Right lung (tissue), 5 donors: Measurements from ENCODE around the gene GFER. TPM values are rescaled to one million over a fixed set of nuclear protein-coding genes. Genes with fewer than 3 reads are reported as not detected.

Experiments
- DNase-seq, 2 donors: peaks; one replicate each; pipeline ENCODE4 v3.0.0-alpha.2; 2013
- polyA plus RNA-seq, 5 donors: library from polyadenylated mRNA; unstranded; fragments of 120-200 nt; gene quantifications; one replicate each; pipeline versions ENCODE4 v1.2.1 to v1.2.3, GENCODE V29; 2013; ENCODE audit warnings: inconsistent platforms in 1 of 5, low replicate concordance in 1 of 5; ENCODE audit not compliant: insufficient read length in 5 of 5, insufficient read depth in 1 of 5

Gene GFER
- polyA plus RNA-seq, 5 donors = 17.0 to 28.1 (median 21.1) TPM

DNA sequence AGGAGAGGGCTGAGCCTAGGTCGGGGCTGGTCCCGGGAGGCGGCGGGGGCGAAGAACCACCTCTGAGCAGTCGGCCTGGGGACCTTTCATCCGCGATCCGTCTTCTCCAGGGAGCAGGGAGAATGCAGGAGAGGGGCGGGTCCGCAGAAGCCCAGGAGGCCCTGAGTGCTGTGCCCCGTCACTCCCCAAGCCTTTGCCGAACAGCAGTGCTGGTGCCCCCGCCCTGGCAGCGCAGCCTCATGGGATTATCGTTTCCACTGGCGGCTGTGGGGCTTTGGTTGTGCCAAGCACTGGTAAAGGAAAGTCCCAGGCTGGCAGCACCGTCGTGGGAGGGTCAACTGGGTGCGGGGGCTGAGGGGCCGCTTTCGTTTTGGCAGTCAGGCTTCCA lies 11.5 kb upstream of the GFER start:
- DNase-seq = no peak

DNA sequence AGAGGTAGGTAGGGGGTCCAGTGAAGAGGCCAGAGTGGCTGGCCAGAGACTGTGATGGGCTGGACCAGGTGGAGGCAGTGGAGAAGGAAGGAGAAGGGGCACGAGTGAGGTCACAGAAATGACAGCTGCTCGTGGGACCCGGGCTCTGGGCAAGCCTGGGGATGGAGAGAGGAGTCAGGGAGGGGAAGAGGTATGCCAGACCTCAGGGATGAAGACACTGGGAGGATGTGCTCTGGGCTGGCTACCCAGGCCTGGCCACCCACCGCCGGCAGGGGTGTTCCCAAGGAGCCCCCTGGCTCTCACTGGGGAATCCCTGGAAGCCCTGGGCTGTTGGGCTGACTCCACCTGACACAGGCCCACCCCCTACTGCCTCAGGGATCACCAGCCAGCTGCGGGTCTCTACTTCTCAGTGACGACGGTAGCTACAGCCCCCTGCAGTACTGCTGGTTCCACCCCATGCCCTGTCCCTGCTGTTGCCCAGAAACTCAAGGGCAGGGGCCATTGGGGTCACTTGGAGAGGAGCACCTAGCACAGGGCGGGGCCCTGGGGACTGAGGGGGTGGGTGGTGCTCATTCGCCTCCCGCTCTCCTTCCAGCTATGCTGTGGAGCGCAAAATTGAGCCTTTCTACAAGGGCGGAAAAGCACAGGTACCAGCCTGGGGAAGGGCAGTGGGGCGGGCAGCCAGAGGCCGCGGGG lies 10.4 kb upstream of the GFER start:
- DNase-seq = no peak

DNA sequence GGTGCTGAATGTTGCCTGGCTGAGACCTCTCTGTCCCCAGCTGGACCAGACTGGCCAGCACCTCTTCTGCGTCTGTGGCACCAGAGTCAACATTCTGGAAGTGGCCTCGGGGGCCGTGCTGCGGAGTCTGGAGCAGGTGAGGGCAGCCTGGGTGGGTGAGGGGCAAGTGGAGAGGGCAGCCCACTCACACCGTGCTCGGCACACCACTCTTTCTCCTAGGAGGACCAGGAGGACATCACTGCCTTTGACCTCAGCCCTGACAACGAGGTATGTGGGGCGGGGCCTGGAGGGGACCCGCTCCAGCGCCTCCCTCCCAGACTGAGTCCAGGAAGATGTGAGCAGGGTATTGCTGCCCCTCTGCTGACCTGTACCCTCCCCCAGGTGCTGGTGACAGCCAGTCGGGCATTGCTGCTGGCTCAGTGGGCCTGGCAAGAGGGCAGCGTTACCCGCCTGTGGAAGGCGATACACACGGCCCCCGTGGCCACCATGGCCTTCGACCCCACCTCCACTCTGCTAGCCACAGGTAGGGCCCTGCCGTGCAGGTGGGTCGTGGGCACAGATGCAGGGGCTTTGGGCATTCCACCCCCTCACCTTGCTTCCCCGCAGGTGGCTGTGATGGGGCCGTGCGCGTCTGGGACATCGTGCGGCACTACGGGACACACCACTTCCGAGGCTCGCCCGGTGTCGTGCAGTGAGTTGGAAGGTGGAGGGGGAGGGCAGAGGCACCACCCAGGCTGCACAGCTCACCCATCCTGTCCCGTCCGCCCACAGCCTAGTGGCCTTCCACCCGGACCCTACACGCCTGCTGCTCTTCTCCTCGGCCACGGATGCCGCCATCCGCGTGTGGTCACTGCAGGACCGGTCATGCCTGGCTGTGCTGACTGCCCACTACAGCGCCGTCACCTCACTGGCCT lies 9.6 kb upstream of the GFER start:
- DNase-seq = no peak

DNA sequence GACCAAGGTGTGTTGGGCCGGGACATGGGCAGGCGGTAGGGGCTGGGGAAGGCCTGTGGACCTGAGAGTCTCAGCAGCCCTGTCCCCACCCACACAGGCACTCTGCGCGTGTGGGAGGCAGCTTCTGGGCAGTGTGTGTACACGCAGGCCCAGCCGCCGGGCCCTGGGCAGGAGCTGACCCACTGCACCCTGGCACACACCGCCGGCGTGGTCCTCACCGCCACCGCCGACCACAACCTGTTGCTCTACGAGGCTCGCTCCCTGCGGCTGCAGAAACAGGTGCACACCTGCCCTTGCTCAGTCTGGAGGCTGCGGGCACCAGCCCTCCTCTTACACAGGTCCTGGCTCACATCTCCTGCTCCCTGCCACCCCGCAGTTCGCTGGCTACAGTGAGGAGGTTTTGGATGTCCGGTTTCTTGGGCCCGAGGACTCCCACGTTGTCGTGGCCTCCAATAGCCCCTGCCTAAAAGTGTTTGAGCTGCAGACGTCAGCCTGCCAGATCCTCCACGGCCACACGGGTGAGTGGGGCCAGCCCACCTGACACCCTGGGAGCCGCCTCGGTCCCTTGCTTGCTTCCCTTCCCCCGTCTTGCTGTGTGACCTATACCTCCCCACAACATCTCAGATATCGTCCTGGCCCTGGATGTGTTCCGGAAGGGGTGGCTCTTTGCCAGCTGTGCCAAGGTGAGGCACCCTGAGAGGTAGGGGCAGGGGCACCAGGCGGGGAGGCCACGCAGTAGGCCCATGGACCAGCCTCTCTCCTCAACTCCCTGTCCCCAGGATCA lies 8.4 kb upstream of the GFER start:
- DNase-seq = no peak

DNA sequence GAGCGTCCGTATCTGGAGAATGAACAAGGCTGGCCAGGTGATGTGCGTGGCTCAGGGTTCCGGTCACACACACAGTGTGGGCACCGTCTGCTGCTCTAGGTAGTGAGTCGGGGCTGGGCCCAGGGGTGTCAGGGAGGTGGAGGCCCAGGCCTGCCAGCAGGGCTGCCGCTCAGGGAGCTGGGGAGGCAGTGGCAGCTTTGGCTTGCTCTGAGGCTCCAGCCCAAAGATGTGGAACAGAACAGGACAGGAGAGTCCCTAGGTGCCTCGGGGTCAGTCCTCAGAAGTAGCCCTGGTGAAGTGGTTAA lies 7.8 kb upstream of the GFER start:
- DNase-seq = no peak

DNA sequence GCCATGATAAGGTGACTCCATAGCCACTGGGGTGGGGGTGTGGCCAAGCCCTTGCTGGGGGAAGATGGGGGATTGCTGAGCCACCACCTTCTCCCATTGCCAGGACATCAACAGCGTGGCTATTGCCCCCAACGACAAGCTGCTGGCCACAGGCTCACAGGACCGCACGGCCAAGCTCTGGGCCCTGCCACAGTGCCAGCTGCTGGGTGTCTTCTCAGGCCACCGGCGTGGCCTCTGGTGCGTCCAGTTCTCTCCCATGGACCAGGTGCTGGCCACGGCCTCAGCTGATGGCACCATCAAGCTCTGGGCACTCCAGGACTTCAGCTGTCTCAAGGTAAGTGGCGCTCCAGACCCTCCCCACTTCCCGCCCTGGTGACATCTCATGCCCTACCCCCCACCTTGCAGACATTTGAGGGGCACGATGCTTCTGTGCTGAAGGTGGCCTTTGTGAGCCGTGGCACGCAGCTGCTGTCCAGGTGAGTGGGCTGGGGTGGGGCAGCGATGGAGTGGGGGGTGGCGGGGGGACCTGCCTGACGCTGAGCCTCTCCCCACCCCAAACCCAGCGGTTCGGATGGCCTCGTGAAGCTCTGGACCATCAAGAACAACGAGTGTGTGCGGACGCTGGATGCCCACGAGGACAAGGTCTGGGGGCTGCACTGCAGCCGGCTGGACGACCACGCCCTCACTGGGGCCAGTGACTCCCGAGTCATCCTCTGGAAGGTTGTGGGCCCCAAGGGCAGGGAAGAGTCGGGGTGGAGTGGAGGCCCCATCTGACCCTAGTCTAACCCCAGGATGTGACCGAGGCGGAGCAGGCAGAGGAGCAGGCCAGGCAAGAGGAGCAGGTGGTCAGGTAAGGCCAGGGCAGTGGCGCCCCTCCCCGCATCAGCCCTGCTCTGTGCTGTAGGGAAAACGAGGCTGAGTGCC lies 6.8 kb upstream of the GFER start:
- no peak for DNase-seq

DNA sequence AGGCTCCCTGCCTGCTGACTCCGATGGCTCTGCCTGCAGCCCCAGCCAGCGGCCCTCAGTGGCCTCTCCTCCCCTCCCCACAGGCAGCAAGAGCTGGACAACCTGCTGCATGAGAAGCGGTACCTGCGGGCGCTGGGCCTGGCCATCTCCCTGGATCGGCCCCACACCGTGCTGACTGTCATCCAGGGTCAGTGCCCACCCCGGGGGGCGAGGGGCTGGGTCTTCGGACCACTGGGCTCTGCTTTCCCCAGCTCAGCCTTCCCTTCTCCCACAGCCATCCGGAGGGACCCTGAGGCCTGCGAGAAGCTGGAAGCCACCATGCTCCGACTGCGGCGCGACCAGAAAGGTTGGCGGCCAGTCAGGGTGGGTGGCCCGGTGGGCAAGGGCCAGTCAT lies 6.1 kb upstream of the GFER start:
- no peak for DNase-seq

DNA sequence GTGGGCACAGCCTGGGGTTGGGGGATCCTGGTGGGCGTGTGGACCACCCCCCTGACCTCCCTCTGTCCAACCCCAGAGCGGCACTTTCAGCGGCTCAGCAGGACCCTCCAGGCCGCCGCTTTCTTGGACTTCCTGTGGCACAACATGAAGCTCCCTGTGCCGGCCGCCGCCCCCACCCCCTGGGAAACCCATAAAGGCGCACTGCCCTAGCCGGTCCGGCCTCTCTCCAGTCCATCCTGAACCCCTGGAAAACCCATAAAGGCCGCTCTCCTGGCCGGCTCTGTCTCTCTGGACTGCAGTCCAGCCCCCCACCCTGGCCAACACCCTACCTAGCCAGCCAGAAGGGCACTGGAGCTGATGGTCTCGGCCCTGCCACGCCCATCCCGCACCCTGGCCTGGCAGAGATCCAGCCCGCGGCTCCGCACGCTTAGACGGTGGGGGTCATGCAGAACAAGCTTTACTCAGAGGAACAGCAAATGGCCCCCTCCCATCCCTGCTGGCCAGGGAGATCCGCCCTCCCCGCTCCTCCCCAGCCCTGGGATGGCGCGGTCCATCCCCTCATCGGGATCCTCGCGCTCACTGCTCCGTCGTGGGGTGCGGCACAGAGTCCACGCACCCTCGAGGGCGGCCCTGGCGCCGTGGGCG lies 5.4 kb upstream of the GFER start:
- DNase-seq = no peak

DNA sequence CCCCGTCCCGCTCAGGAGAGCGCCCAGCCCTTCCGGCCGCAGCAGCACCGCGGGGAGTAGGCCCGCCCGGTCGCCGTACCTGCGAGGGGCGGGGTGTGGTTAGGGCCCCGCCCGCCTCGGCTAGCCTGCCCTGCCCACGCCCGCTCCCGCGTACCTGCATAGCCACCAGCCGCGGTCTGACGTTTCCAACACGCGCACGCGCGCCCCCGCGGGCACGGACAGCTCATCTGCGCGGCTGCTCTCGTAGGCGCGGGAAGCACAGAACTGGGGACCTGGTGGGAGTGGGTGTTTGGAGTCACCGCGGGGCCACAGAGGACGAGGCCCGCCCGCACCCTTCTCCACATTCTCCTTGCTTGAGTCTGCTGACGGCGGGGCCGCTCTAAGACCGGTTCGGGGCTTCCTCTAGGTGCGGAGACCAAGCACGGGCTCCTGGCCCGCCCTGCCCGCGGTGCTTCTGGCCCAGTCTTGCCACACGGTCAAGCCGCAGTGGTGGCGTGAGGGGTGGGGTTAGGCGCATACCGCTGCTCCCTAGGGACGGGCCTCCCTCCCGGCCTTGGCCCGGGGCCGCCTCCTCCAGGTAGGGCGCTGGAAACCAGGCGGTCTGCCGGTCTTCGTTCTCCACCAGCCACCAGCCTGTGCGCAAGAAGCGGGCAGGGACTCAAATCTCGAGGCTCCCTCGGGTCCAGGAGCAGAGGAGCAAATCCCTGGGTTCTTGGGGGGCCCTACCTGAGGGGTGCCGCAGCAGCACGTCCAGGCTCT lies 4.5 kb upstream of the GFER start:
- DNase-seq = no peak

DNA sequence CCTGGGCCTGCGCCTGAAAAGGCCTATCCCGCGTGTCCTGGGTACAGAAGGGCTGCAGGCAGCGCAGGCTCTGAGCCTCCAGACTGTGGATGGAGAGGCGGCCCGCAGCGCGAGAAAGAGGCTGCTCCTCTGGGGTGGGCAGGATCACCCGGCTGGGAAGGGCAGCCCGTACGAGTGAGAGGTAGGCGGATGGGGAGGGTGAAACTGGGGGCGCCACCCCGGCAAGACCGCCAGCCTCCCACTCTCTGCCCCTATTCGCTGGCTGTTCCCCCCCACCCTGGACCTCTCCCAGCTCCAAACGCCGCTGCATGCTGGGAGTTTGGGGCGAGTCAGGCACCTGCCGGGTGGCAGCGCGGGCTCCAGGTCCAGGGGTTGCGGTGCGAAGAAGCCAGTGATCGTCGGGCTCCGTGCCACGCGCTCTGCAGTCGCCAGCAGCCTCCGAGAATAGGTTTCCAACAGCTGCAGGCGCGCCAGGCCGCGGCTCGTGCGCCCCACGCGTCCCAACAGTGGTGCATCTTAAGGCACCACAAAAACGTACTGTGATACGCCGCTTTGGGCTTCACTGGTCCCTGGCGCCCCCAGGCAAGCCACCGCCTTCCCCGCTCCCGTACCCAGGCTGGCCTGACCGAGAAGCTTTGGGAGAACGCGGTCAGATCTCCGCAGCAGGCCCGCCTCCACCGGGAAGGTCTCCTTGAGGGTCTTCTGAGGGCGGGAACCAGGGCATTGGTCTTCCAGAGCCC lies 3.8 kb upstream of the GFER start:
- no peak for DNase-seq

DNA sequence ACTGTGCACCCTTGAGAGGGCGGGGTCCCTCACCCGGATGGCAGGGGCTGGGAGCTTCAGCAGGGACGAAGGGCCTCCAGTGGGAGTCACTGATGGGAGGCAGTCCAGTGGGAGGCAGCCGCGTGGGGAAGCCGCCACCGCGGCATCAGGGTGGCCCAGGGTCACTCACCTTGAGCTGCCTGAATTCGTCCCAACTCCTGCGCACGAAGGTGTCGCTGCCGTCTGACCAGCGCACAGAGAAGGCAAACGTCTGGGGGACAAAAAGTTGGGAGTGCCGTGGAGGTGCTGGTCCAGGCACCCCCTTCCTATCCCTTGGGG lies 3.3 kb upstream of the GFER start:
- no peak for DNase-seq

DNA sequence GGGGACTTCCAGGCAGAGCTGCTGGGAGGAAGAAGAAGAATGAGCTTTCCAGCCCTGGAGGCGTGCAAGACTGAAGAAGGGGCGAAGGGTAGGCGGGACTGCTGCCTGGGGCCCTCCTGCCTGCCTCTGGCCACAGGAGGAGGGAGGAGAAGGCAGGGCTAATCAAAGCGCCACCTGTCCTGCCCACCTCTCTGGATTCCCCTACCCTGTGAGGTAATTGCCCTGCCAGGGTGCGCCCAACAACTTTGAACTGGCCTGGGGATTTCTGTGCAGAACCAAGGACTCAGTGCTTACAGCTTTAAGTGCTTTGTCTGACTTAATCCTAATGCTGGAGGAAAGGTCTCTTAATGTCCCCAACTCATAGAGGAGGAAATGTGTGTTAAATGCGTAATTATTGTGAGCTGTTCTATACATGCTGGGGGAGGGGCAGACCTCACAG lies 2.6 kb upstream of the GFER start, which contains the start of gene NOXO1:
TSS of gene NOXO1 (minus strand) at position 72 of the 439 bp plus-strand sequence. CDS start 290 bp downstream, outside the sequence.
- no peak for DNase-seq

DNA sequence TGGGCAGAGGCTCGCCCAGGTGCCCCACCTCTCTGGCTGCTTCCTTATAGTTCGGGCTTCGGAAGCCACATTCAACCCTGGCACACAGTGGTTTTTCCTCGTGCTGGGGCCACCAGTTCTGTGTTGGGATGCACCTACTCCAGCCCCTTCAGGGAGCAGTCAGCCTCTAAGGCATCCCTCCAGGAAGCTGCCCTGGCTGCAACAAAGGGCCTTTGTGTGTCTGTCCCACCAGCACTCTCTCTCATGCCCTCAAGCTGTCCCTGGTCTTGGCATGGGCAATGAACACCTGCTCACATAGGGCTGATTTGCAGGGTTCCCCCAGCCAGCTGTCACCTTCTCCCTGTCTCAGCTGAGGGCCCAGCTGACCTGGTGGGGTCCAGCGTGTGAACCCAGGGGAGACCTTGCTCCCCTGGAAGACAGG lies 2.0 kb upstream of the GFER start:
- no peak for DNase-seq

DNA sequence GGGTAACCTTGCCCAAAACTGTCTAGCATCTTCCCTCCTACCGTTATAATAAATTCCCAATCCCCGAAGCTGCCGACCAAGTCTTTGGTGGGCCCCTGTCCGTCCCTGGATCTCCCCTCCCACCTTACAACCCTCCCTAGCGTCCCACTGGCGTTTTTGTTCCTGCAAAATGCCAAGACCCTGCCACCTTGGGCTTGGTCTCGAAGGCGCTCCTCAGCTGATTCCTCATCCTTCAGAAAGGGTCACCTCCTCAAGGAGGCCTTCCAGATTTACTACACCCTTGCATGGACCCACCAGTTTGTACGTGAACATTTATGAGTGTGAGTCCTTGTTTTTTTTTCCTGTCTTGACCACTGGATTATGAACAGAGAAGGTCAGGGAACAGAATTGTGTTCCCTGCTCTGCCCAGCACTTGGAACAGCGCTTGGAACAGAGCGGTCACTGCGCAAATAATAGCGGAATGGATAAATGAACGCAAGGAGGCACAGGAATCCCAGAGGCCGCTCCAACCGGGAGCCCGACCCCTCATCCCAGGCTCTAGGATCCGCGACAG lies 926 bp upstream of the GFER start:
- no peak for DNase-seq

DNA sequence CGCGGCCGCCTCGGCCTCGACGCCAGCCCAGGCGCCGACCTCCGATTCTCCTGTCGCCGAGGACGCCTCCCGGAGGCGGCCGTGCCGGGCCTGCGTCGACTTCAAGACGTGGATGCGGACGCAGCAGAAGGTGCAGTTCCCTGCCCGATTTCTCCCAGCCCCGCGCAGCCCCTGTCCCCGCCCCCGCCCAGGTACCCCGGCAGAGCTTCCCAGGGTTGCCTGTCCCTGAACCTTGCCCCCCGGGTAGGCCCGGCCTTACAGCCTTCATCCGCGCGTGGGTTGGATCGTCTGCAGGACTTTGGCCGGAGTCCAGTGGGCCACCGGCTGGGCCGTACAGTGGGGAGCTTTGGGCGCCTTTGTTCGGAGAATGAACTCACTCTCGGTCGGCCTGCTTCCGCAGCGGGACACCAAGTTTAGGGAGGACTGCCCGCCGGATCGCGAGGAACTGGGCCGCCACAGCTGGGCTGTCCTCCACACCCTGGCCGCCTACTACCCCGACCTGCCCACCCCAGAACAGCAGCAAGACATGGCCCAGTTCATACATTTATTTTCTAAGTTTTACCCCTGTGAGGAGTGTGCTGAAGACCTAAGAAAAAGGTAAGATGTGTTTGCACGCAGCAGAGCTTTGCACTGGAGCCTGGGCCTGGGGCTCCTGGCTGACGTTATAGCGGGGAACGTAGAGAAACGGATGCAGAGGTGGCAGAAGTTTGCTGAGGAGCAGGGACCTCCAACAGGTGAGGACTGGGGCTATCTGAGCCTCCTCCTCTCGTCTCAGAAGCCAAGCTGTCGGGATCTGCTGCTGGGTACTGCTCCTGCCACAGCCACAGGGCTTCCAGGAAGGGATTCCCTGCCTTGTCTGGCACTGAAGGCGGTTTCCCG lies 593 bp downstream of the GFER start:
- no peak for DNase-seq

DNA sequence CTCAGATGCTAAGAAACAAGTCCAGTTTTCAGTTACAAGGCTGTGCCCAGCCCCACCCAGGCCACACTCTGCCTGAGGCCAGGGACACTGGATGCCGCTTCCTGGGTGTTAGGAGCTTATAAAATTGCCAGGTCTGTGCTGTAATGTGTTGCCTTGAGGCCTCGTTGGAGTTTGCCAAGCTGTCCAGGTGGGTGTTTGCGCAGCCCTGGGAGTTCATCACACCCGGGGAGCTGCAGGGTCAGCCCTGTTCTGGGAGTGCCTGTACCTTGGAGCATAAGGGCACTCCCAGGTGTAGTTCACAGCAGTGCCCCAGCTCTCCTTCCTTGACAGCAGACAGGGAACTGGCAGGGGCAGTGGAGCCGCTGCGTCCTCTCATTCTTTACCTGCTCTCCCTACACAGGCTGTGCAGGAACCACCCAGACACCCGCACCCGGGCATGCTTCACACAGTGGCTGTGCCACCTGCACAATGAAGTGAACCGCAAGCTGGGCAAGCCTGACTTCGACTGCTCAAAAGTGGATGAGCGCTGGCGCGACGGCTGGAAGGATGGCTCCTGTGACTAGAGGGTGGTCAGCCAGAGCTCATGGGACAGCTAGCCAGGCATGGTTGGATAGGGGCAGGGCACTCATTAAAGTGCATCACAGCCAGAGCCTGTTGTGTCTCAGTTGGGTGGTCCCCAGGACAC lies 1.6 kb downstream of the GFER start:
- no peak for DNase-seq

DNA sequence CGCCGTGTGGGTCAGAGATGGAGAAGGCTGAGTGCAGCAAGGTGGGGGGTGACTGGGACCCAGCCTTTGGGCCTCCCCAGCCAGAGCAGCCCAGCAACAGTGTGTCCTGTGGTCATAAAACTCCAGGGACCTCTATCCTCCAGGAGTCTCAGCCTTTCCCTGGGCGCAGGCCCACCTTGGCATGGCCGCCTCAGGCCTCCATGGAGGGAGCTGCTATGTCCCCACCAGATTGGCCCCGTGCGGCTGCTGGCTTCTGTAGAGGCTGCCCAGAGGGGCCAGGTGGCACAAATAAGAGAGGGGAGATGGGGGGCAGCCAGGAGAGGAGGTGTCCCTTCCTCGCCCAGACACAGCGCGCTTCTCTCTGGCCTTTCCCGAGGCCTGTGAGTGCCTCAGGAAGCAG lies 3.2 kb downstream of the GFER start:
- DNase-seq = no peak
